Stimulated activated naive CD4-positive, alpha-beta T cell treated with Interleukin-2 at 50 U/mL for 16 hours (primary cell): Measurements from ENCODE around the gene ZNF2.

Experiments
- DNase-seq: peaks from one replicate; lab custom pipeline; 2025; lab: John Stamatoyannopoulos, UW

The ZNF2 gene

DNA sequence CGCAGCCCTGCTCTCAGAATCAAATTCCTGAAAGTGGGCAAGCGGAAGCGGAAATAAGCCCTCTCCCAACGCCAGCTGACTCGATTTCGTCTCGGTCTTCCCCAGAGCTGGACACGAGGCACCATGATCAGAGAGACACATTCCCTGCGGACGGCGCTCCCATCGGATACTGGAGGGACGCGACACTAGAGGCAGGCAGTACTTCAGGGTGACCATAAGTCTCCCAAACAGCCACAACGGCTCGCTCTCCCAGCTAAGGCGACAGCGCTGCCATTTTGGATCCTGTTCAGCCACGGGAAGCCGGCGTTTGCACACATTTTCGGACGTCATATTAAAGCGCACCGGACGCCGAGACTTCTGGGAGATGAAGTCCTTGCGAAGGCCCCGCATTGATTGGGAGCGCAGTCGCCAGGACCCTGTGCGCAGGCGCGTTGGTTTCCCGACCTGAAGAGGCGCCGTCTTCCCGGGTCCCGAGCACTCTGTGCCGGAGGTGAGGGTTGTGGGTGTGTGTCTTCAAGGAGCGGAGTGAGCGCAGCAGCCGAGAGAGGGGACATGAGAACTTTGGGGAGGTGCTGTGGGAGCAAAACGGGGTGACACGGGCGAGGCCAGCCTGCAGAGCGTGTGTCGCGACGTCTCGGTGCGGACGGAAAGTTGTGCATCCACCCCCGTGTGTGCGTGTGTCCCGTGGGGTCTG lies at the start of gene ZNF2:
Gene ZNF2 (plus strand): TSS at position 439 of the 694 bp plus-strand sequence. CDS start 10,418 bp downstream, outside the sequence.
- peak; percentile 97 for DNase-seq

DNA sequence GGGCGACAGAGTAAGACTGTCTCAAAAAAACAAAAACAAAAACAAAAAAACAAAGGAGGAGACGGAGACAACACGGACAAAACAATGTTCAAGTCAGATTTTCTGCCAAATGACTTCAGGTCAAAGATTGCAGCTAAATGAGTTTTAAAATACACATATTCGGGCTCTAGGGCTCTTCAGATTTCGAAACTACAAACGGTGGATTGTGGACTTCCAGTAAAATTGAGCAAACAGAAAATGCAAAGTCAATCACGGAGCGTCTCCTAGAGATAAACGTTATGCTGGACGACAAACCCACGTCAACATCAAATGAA lies 44.6 kb upstream of the ZNF2 start:
- no peak for DNase-seq

DNA sequence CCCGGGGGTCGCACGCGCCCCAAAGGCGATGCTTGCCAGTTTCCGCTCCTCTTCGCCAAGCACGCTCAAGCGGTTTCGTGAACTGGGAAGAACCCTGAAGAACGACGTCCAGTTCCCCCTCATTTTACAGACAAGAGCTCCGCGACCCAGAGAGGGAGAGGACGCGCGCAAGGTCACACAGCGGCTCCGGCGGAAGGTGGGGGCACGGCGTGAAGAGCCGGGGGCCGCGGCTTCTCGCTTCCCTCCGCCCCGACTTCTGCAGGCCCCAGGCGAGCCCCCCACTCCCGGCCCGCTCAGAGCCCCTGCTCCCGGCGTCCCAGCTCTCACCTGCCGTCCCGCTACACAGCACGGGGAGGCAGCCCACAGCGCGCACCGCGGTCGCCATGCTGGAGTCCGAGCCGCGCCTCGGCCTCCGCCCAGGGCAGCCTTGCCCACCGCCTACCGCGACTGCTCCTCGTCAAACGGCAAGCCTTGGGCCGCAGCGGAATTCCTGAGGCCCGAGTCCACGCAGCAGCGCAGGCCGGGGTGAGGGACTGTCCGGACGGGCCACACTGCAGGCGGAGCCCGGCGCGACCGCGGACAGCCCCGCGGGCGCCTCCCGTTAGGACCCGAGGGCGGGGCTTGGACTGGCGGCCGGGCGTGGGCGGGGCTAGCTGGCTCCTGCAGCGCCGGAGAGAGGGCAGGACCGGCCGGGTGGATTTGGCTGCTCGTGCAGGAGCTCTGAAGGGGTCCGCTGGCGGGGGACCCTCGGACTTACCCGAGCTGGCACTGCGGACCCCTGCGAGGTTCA lies 44.0 kb upstream of the ZNF2 start, which contains the start of gene MRPS5:
Gene MRPS5 (minus strand): TSS at position 402 of the 790 bp plus-strand sequence. CDS start 17 bp downstream, at position 385.
- DNase-seq: peak; percentile 90

DNA sequence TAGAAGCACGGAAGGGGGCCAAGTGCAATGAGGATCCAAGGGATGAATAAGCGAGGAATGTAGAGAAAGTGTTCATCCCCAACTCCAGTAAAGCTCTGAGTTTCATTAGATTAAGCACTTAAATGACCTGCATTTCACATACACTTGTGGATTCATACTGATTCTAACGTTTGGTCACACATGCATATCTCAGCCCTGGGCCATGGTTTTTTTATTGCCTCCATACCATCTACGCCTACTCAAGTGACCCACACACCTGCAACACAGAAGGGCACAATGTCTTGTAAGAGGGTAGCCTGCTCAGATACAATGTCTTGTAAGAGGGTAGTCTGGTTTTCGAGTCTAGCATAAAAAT lies 43.4 kb upstream of the ZNF2 start:
- no peak for DNase-seq

DNA sequence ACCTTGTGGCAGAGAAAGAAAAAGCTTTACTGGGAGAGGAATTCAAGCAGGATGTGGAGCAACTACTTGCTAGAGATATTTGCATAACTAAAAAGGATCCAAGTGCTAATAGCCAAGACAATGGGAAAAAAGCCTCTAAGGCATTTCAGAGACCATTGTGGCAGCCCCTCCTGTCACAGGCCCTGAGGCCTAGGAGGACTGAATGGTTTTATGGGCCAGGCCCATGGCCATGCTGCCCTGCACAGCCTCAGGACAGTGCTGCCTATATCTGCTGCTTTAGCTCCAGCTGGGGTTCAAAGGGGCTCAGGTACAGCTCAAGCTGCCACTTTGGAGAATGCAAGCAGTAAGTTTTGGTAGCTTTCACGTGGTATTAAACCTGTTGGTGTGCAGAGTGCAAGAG lies 26.9 kb upstream of the ZNF2 start:
- DNase-seq: no peak

DNA sequence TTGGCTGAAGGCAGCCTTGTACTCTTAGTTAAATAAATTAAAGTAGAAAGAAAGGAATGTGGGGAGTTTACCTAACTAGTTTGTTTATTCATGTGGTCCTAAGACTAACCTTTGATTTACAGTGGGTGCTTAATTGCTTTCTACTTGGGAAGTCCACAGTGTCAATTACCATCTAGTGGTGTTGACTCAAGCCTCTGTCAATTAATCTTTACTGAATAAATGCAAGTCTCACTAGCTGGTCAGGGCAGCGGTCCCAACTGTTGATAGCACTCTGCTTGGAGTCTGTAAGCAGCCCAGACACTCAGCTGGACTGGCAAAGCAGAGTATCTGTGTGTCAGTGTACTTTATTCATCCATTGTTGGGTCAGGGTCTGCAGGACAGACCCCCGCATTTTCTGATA lies 21.8 kb upstream of the ZNF2 start:
- no peak for DNase-seq

DNA sequence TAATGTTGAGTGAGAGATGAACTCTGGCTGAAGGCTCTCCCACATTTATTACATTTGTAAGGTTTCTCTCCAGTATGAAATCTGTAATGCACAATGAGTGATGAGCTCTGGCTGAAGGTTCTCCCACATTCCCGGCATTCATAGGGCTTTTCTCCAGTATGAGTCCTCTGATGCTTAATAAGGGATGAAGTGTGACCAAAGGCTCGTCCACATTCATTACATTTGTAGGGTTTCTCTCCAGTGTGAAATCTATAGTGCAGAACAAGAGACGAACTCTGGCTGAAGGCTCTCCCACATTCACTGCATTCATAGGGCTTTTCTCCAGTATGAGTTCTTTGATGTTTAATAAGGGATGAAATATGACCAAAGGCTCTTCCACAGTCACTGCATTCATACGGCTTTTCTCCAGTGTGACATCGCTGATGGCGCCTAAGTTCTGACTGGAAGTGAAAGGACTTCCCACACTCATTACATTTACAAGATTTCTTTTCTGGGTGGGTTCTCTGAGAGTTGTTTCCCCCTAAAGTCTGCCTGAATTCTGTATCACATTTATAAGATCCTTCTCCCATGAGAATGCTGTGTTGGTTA lies 16.1 kb upstream of the ZNF2 start:
- DNase-seq: no peak

DNA sequence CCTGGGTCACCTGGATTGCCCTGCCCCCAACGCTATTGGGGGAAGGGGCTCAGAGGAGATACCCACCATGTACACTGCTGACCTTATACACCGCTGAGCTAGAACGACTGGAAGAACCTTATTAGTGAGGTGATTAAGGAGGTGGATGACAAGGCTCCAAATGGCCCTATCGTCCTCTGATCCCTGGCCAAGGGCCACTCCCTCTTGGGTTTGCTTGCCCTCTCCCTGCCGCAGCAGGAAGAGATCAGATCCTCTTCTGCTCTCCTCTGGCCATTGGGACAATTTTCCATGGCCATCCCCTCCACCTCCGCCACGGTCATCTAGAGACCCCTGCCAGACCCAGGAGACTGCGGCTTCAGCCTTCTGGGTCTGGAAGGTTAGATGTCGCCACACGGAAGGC lies 7.2 kb upstream of the ZNF2 start:
- DNase-seq: no peak

DNA sequence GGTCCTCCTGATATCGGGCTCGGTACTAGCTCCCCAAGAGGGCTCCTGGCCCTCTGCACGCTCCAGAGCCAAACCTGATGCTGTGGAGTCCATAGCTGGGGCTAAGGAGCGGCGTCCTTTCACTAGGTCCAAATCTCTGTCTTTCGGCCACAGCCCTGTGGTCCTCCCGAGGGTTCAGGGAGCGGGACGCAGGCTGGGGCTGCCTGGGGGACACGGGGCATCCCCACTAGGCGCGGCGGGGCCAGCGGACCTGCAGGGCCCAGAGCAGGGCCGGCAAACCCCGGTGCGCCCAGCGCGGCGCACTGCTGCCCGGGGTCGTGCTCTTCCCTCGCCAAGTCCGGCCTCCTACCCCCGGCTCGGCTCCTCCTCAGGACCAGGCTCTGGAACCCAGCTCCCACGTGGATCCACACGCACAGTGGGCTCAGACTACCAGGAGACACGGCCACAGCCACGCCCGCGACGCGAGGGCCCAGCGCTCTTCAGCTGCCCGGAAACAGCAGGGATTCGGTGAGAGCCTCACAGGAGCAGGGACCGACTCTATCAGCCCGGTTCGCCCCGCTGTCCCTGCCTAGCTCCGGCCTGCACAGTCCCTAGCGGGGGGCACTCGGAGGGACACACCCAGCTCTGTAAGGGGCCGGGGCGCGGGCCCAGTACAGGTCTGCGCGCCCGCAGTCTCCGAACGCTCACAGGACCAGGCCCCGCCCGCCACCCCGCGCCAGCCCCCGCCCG lies 6.6 kb upstream of the ZNF2 start:
- peak; percentile 47 for DNase-seq

DNA sequence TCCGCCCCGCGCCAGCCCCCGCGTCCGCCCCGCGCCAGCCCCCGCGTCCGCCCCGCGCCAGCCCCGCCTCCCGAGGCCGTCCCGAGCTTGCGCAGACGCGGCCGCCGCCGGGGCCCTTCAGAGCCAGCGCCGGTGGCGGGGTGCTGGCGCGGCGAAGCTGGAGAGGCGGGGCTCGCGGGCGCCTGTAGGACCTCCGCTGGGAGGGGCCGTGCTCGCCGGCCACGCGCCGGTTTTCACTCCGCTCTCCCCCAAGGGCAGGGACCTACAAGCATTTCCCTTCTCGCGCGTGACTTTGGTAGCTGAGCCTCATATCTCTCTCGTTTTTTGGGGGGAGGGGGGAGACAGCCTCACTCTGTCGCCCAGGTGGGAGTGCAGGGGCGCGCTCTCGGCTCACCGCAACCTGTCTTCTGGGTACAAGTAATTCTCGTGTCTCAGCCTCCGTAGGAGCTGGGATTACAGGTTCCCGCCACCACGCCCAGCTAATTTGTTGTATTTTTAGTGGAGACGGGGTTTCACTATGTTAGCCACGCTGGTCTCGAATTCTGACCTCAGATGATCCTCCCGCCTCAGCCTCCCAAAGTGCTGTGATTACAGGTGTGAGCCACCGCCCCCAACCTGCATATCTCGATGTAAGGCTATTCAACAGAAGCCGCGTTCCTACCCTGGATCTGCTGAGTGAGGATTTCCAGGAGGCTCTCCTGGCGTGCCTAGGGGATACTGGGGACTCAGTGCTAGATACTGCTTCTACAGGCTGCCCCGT lies 5.7 kb upstream of the ZNF2 start, which contains the start of gene ZNF514:
Gene ZNF514 (minus strand): TSS at position 159 of the 760 bp plus-strand sequence. CDS start 6,595 bp downstream, outside the sequence.
- DNase-seq: peak; percentile 77

DNA sequence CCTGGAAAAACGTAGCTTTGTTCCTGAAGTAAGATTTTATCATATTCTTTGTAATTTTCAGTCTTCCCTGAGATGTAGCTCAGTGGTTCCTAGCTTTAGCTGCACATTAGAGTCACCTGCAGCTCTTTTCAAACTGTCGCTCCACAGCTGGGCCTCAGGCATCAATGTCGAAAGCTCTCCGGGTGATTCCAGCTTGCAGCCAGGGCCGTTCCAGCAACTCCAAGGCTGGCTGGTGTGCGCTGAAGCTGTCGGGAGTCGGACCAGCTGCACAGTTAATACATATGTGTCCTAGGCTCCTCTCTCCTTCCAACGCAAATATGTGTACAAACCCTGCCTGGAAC lies 609 bp upstream of the ZNF2 start:
- DNase-seq: no peak

DNA sequence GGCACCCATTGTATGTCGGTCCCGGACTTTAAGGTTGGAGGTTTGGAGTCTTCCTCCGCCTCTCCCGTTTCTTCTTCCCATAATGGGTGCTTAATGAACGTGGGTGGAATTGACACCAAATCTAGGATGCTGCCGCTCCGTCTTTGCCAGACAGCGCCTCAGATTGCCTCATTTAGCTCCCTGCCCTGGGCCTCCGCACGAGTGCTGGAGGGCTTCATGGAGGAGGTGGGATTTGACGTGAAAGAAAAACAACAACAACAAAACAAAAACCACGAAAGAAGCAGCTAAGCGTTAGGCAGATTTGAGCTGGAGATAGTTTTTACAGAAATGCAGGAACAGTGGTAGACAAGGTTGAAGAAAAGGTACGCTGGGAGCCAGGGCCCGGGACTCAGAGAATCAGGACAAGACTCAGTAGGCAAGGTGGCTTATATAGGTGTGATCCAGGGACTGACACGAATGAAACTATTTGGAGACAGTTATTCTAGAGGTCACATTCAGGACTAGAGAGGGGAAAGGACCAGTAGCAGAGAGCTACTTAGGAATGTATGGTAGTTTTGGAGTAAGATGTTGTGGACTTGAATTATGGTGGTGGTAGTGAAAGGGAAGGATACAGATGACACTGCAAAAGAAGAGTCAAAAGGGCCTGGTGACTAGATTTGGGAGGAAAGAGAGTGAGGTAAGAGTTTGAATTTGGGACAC lies 605 bp downstream of the ZNF2 start:
- no peak for DNase-seq

DNA sequence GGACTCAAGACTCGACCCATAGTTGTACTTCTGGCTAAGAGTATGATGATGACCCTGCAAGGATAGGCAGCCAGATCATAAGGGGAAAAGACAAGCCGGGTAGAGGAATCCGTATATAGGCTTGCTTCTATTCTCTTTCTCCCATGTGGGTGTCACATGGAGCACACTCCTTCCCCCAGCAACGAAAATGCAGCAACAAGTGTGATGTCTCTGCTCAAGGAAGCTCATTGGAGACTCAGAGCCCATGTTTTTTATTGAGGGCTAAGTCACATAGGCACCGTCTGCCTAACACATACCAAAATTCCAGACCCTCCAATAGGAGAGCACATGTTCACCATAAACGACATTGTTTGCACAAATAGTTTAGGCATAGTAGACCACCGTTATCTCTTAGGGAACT lies 6.3 kb downstream of the ZNF2 start:
- no peak for DNase-seq

DNA sequence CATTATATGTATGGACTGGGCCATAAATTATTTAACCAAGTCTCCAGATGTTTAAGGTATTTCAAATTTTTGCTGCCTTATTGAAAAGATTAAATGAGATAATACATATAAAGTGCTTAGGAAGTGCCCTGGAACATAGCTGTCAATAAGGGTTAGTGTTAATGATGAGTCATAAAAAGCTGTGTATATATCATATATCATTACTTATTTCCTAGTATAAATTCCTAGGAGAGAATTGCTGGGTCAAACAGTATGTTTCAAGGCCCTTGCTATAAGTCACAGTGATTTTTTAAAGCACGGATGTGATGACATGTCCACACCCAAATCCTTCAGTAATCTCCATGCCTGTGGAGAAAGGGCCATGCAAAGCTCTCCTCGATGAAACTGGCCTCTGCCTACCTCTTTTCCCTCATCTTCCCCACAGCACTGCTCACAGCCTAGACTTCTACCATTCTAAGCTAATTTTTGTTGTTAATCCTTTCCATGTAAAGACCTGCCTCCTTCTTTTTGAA lies 8.5 kb downstream of the ZNF2 start:
- no peak for DNase-seq

DNA sequence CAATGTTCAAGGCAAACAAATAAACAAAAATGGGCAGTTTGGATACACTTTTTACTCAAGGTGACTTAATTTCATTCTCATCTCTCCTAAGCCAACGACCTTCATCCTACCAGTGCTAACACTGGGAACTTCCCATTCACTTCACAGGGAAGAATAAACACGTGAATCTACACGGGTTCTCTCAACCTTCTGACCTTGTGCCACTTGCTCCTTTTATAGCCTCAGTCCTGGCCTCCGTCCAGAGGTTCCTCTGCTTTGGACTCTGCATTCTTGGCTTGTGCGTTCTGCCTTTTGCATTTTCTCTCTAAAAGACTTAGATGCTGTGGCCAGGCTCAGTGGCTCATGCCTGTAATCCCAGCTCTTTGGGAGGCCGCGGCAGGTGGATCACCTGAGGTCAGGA lies 13.8 kb downstream of the ZNF2 start:
- no peak for DNase-seq

DNA sequence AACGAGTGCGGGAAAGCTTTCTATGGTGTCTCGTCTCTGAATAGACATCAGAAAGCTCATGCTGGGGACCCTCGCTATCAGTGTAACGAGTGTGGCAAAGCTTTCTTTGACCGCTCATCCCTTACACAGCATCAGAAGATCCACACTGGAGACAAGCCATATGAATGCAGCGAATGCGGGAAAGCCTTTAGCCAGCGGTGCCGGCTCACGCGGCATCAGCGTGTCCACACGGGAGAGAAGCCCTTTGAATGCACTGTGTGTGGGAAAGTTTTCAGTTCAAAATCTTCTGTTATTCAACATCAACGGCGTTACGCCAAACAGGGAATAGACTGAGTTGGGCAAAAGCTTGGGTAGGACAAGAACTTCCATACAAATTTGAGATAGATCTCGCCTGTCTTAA lies 16.2 kb downstream of the ZNF2 start:
- no peak for DNase-seq

DNA sequence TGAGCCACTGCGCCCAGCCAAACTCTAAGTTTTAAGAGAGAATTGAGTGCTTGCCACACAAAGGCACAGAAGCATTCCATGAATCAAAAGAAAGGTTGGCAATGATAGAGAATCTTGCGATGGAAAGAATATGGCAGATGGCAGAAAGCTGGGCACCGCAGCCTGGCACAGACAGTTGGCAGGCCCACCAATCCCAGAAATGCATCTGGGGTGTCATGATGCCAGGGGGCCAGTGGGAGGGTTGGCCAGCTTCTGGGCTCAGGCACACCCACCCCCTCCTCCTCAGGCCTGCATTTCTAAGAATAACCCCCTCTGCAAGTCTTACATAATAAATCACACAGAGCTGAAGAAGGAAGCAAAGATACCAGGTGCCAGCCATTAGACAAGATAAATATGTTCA lies 19.6 kb downstream of the ZNF2 start:
- DNase-seq: no peak

DNA sequence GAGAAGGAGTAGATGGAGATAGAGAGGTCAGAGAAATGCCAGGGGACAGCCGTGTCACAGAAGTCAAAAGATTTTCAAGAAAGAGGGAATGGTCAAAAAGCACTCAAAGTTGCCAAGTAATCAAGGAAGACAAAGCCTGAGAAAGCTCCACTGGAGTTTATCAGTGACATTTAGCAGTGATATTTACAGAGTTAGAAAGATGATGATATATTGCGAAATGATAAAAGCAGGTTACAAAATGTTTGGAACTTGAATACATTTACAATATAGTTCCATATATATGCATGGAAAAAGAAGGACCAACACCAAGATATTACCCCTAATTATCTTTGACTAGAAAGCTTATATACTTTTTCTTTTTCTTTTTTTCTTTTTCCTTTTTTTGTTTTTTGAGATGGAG lies 20.4 kb downstream of the ZNF2 start:
- no peak for DNase-seq

DNA sequence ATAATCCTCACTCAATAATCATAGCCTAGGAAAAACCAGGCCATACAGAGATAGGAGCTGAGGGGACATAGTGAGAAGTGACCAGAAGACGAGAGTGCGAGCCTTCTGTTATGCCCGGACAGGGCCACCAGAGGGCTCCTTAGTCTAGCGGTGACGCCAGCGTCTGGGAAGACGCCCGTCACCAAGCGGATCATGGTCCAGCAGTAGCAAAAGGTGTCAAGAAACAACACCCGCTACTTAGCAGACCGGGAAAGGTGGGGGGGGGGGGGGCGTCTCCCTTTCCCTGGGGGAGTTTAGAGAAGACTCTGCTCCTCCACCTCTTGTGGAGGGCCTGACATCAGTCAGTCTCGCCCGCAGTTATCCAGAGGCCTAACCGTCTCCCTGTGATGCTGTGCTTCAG lies 27.3 kb downstream of the ZNF2 start:
- DNase-seq: peak; percentile 10

DNA sequence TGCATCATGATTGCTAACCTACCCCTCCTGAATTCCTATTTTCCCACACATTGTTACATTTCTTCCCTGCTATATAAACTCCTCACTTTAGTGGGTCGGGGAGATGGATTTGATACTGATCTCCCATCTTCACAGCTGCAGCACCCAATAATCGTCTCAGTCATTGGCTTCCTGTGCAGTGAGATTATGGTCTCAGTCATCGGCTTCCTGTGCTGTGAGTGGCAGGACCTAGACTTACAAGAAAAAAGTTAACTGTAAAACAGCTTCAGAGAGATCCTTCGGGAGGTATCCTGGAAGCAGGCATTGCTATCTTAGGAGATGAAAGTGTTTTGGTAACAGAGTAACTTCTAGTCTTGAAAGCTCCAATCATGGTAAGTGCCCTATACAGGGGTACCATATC lies 38.3 kb downstream of the ZNF2 start:
- DNase-seq: no peak

DNA sequence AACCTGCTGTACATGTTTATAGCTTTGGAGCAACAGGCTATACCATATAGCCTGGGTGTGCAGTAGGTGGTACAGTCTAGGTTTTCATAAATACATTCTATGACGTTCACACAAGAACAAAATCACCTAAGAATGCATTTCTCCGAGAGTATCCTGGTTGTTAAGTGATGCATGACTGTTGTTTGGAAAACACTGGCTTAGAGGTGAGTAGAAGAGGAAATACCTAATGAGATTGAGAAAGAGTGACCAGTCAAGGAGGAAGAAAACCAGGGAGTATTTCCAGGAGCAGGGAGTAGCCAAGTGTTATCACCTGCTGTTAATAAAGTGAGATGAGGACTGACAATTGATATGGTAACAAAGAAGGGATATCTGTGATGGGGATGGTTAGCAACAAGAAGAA lies 38.8 kb downstream of the ZNF2 start:
- DNase-seq: no peak
